Smooth muscle cell (in vitro differentiated cells): Measurements from ENCODE around the gene EXOC4. TPM values are rescaled to one million over a fixed set of nuclear protein-coding genes. Genes with fewer than 3 reads are reported as not detected.
"Not testable (repeated sequence)": the region's sequence is repeated elsewhere in the genome, so short reads cannot be mapped to it uniquely, and the experiment has no call there.

Source experiments
- DNase-seq: peaks from one replicate; lab custom pipeline; 2025; ENCODE audit not compliant: unreplicated experiment; lab: John Stamatoyannopoulos, UW
- H2AFZ ChIP-seq: fragments of 200-600 bp; sonication (generic); 2 replicates; pipeline ENCODE4 v1.6.0; 2016; ENCODE audit warnings: antibody characterized with exemption, low read depth, mild to moderate bottlenecking
- H3F3A ChIP-seq: fragments of 200-600 bp; sonication (generic); 2 replicates; pipeline ENCODE4 v1.6.0; 2017; ENCODE audit warnings: antibody characterized with exemption, low read depth
- H3K27ac ChIP-seq: fragments of 200-600 bp; sonication (generic); 2 replicates; pipeline ENCODE4 v1.5.1; 2016; ENCODE audit warnings: low read depth, mild to moderate bottlenecking
- H3K27me3 ChIP-seq: fragments of 200-600 bp; sonication (generic); 2 replicates; pipeline ENCODE4 v1.6.1; 2016; ENCODE audit warnings: low read depth, mild to moderate bottlenecking
- H3K36me3 ChIP-seq: fragments of 200-600 bp; sonication (generic); 2 replicates; pipeline ENCODE4 v1.5.1; 2016; ENCODE audit warnings: low read depth
- H3K4me1 ChIP-seq: fragments of 200-600 bp; sonication (generic); 2 replicates; pipeline ENCODE4 v1.5.1; 2016; ENCODE audit warnings: low read depth
- H3K4me2 ChIP-seq: fragments of 200-600 bp; sonication (generic); 2 replicates; pipeline ENCODE4 v1.6.0; 2016; ENCODE audit warnings: mild to moderate bottlenecking
- H3K4me3 ChIP-seq: fragments of 200-600 bp; sonication (generic); 2 replicates; pipeline ENCODE4 v1.5.1; 2016; ENCODE audit warnings: mild to moderate bottlenecking
- H3K79me2 ChIP-seq: fragments of 200-600 bp; sonication (generic); 2 replicates; pipeline ENCODE4 v1.6.0; 2016; ENCODE audit warnings: low read depth, mild to moderate bottlenecking
- H3K9ac ChIP-seq: fragments of 200-600 bp; sonication (generic); 2 replicates; pipeline ENCODE4 v1.6.0; 2016; ENCODE audit warnings: low read depth
- H3K9me3 ChIP-seq: fragments of 200-600 bp; sonication (generic); replicated peaks from 2 replicates; pipeline ENCODE4 v1.5.1; 2016; ENCODE audit warnings: low read depth
- H4K20me1 ChIP-seq: fragments of 200-600 bp; sonication (generic); 2 replicates; pipeline ENCODE4 v1.6.0; 2016; ENCODE audit warnings: low read depth
- CTCF ChIP-seq: fragments of 200-600 bp; sonication (generic); IDR thresholded peaks from 2 replicates; pipeline ENCODE4 v1.5.1; 2017; ENCODE audit warnings: borderline replicate concordance, mild to moderate bottlenecking, antibody characterized with exemption; ENCODE audit not compliant: insufficient read depth, poor library complexity, severe bottlenecking
- WGBS: methylation state at CpG from one replicate; pipeline ENCODE4 v1.1.7; 2016; ENCODE audit warnings: low lambda C conversion rate; 5-methylcytosine and 5-hydroxymethylcytosine counted together
- polyA plus RNA-seq: library from polyadenylated mRNA; unstranded; fragments of >200 nt; fragmentation: Nextera tagmentation; extraction: Ambion mirVana; gene quantifications from 2 replicates; pipeline ENCODE4 v1.2.1, GENCODE V29; 2016
- total RNA-seq: library from RNA; depleted of rRNA; stranded (reverse); fragments of >200 nt; gene quantifications from 2 replicates; pipeline ENCODE4 v1.2.3, GENCODE V29; 2014

The EXOC4 gene
- total RNA-seq (47.1 and 48.9 TPM in 2 replicates), polyA plus RNA-seq (21.5 and 23.7 TPM in 2 replicates)

- H4K20me1 ChIP-seq = no peaks in the 10 kb centered on the region
- H3K4me3 ChIP-seq = peak within 1 kb of the TSS; percentile 89
- peak; percentile 53 for DNase-seq
Measured at GRCh38 chr7:133252858-133253518, at the start of gene EXOC4. Gene EXOC4 (plus strand): TSS chr7:133253078.

GRCh38 chr7:133203490-133203889, 49.4 kb upstream of the EXOC4 start:
- Histone ChIP-seq H3K79me2 (no peaks in the 10 kb centered on the region), H3K4me1 (peaks cover 8% of the 10 kb centered on the region), H2AFZ (no peak overlapping the region), H3K9me3 (no peaks in the 10 kb centered on the region), H3K4me3 (no peak overlapping the region), H3K27me3 (no peaks in the 10 kb centered on the region), H3F3A (no peaks in the 10 kb centered on the region), H3K36me3 (no peaks in the 10 kb centered on the region), H3K27ac (no peak overlapping the region), H4K20me1 (no peaks in the 10 kb centered on the region), H3K4me2 (no peak overlapping the region), H3K9ac (no peak overlapping the region)
- DNase-seq = no peak
- 94% methylated on average over 3 of the region's 3 CpGs for whole genome bisulfite sequencing
- TF ChIP-seq CTCF = no peak

More at GRCh38 chr7:133252858-133253518, at the start of gene EXOC4:
- peak within 1 kb of the TSS; percentile 91 for H2AFZ ChIP-seq
- under 1% methylated on average over 25 of the region's 25 CpGs for WGBS
- no peak for TF ChIP-seq CTCF
- peaks cover 9% of the 10 kb centered on the region for H3K4me1 ChIP-seq
- H3K4me2 ChIP-seq = peak within 1 kb of the TSS; percentile 93
- peaks cover 43% of the 10 kb centered on the region for H3K79me2 ChIP-seq
- H3K9me3 ChIP-seq = no peaks in the 10 kb centered on the region
- H3K27ac ChIP-seq = peak within 1 kb of the TSS; percentile 24
- no peaks in the 10 kb centered on the region for H3K36me3 ChIP-seq
- H3K27me3 ChIP-seq = no peaks in the 10 kb centered on the region
- H3K9ac ChIP-seq = peak within 1 kb of the TSS; percentile 81
- no peaks in the 10 kb centered on the region for H3F3A ChIP-seq

GRCh38 chr7:133207687-133208086, 45.2 kb upstream of the EXOC4 start:
- Histone ChIP-seq H3K4me1 (peaks cover 8% of the 10 kb centered on the region), H4K20me1 (no peaks in the 10 kb centered on the region), H3K36me3 (no peaks in the 10 kb centered on the region), H2AFZ (peak overlapping the region; percentile 77), H3K79me2 (no peaks in the 10 kb centered on the region), H3K27ac (no peak overlapping the region), H3K27me3 (no peaks in the 10 kb centered on the region), H3K9me3 (no peaks in the 10 kb centered on the region), H3K9ac (no peak overlapping the region), H3F3A (no peaks in the 10 kb centered on the region), H3K4me3 (no peak overlapping the region), H3K4me2 (peak overlapping the region; percentile 23)
- TF ChIP-seq CTCF = peak; percentile 42
- no peak for DNase-seq
- 19% methylated on average over 2 of the region's 2 CpGs for WGBS

DNA sequence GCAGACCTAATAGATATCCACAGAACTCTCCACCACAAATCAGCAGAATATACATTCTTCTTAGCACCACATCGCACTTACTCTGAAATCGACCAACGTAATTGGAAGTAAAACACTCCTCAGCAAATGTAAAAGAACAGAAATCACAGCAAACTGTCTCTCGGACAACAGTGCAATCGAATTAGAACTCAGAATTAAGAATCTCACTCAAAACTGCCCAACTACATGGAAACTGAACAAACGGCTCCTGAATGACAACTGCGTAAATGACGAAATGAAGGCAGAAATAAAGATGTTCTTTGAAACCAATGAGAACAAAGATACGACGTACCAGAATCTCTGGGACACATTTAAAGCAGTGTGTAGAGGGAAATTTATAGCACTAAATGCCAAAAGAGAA, 42.1 kb upstream of the EXOC4 start:
- H3F3A ChIP-seq, DNase-seq, H4K20me1 ChIP-seq, H3K9me3 ChIP-seq, H3K79me2 ChIP-seq, H3K4me2 ChIP-seq, H3K27me3 ChIP-seq, H3K9ac ChIP-seq, H2AFZ ChIP-seq, H3K4me1 ChIP-seq, H3K27ac ChIP-seq, H3K36me3 ChIP-seq, H3K4me3 ChIP-seq: not testable (repeated sequence)
- 97% methylated on average over 10 of the region's 10 CpGs for WGBS

GRCh38 chr7:133213772-133214171, 39.1 kb upstream of the EXOC4 start:
- H4K20me1 ChIP-seq, H3K27me3 ChIP-seq, H3K36me3 ChIP-seq, H2AFZ ChIP-seq, H3K4me1 ChIP-seq, H3K9ac ChIP-seq, H3F3A ChIP-seq, H3K4me2 ChIP-seq, H3K9me3 ChIP-seq, H3K4me3 ChIP-seq, DNase-seq, H3K79me2 ChIP-seq, H3K27ac ChIP-seq: not testable (repeated sequence)
- WGBS = 94% methylated on average over 3 of the region's 3 CpGs
